Measurements from ENCODE around the gene GMDS.

GRCh38 chr6:2141644-2142290 is 103.6 kb downstream of the GMDS start:
- TF ChIP-seq MXI1 (IDR thresholded peaks at IDR 0.05; ENCODE audit: low read depth, low read length), result no peak
- TF ChIP-seq CTCF (IDR thresholded peaks at IDR 0.05), result no peak
- TF ChIP-seq USF1 (IDR thresholded peaks at IDR 0.05; ENCODE audit: borderline replicate concordance, low read depth), result no peak
- TF ChIP-seq POLR2AphosphoS5 (IDR thresholded peaks at IDR 0.05; ENCODE audit: low read depth, low read length), result no peak
- no peak for TF ChIP-seq MAX (IDR thresholded peaks at IDR 0.05; ENCODE audit: low read depth)
- TF ChIP-seq GABPA (IDR thresholded peaks at IDR 0.05; ENCODE audit: low read depth), result no peak
- no peak for TF ChIP-seq JUND (IDR thresholded peaks at IDR 0.05)
- TF ChIP-seq CHD2 (IDR thresholded peaks at IDR 0.05; ENCODE audit: low read length, partially characterized antibody), result no peak
- no peak for TF ChIP-seq SMC3 (IDR thresholded peaks at IDR 0.05; ENCODE audit: low read depth, low read length)

All from SK-N-SH (cell line).